Activated CD8-positive, alpha-beta T cell treated with anti-CD3 and anti-CD28 coated beads, Interleukin-2, amount 10 ng/mL, durations not matched to agents 7 days and 5 days (primary cell): Measurements from ENCODE around the gene TMEM101. TPM values are rescaled to one million over a fixed set of nuclear protein-coding genes. Genes with fewer than 3 reads are reported as not detected.
A peak's percentile ranks its signal among the peaks of the same experiment; 100 is the strongest.

Experiments
- ATAC-seq: fragments of 150-1000 bp; cut with Tn5 transposase; one replicate; pipeline ENCODE4 v1.10.0; 2021; ENCODE audit warnings: moderate library complexity
- CTCF ChIA-PET: fragments of 350-600 bp; sonication (Branson Sonifier 250); formaldehyde crosslinking; loops from one replicate; lab custom pipeline; 2021; ENCODE audit warnings: antibody characterized with exemption; lab: Charles Lee
- POLR2A ChIA-PET: fragments of 350-600 bp; sonication (Branson Sonifier 250); formaldehyde crosslinking; loops from one replicate; lab custom pipeline; 2021; ENCODE audit warnings: antibody characterized with exemption; lab: Charles Lee
- DNase-seq: peaks from one replicate; pipeline ENCODE4 v3.0.0-alpha.2; 2020
- H3K27ac Mint-ChIP-seq: one replicate; pipeline ENCODE4 v1.8.0; 2021; ENCODE audit warnings: mild to moderate bottlenecking, mixed read lengths
- H3K27me3 Mint-ChIP-seq: one replicate; pipeline ENCODE4 v1.8.0; 2021; ENCODE audit warnings: low read depth, mixed read lengths
- H3K36me3 Mint-ChIP-seq: one replicate; pipeline ENCODE4 v1.8.0; 2021; ENCODE audit warnings: low read depth, mixed read lengths
- H3K4me1 Mint-ChIP-seq: one replicate; pipeline ENCODE4 v1.8.0; 2021; ENCODE audit warnings: low read depth, mixed read lengths
- H3K4me3 Mint-ChIP-seq: one replicate; pipeline ENCODE4 v1.8.0; 2021; ENCODE audit warnings: mild to moderate bottlenecking, mixed read lengths
- H3K9me3 Mint-ChIP-seq: one replicate; pipeline ENCODE4 v1.8.0; 2022; ENCODE audit warnings: mixed read lengths; ENCODE audit not compliant: insufficient read depth
- total RNA-seq, 2 experiments: library from RNA; stranded (reverse); gene quantifications; one replicate each; pipeline ENCODE4 v1.2.3, GENCODE V29; 2021

Gene TMEM101
- total RNA-seq, 2 experiments from 2014 or later: 24.3 to 26.0 TPM

- H3K4me3 Mint-ChIP-seq: peak overlapping the region; percentile 79
- peaks cover 20% of the 10 kb centered on the region for H3K27me3 Mint-ChIP-seq
- H3K27ac Mint-ChIP-seq: peak overlapping the region; percentile 57
- ATAC-seq (peak; percentile 9), DNase-seq (no peak)
- ChIA-PET CTCF (interaction anchor here (2.1 to 2.3 kb wide), 2 partner anchors 35 to 63 kb away, joined by 6 to 8 read pairs; no protein-coding TSS in a partner anchor), POLR2A (no interaction called here)
- H3K4me1 Mint-ChIP-seq: peaks cover 36% of the 10 kb centered on the region
- no peaks in the 10 kb centered on the region for H3K9me3 Mint-ChIP-seq
- peaks cover 8% of the 10 kb centered on the region for H3K36me3 Mint-ChIP-seq
These were observed 8.5 kb downstream of the TMEM101 start for GRCh38 chr17:44006272-44006597.

GRCh38 chr17:44005527-44006271, 9.1 kb downstream of the TMEM101 start:
- Mint-ChIP-seq H3K9me3 (no peaks in the 10 kb centered on the region), H3K4me3 (peak overlapping the region; percentile 79), H3K4me1 (peaks cover 33% of the 10 kb centered on the region), H3K27ac (no peak overlapping the region), H3K36me3 (peaks cover 6% of the 10 kb centered on the region), H3K27me3 (peaks cover 20% of the 10 kb centered on the region)
- ChIA-PET POLR2A (no interaction called here), CTCF (interaction anchor here (1.1 to 2.1 kb wide), 2 partner anchors 62 to 95 kb away, joined by 4 to 6 read pairs; no protein-coding TSS in a partner anchor)
- ATAC-seq: peak; percentile 5
- DNase-seq: peak; percentile 44

- H3K27ac Mint-ChIP-seq: no peak overlapping the region
- peaks cover 22% of the 10 kb centered on the region for H3K27me3 Mint-ChIP-seq
- H3K36me3 Mint-ChIP-seq: peaks cover 6% of the 10 kb centered on the region
- ATAC-seq: no peak
- H3K4me3 Mint-ChIP-seq: no peak overlapping the region
- CTCF ChIA-PET: interaction anchor here (1.1 kb wide), 1 partner anchor 95 kb away, joined by 4 read pairs; no protein-coding TSS in a partner anchor
- H3K9me3 Mint-ChIP-seq: no peaks in the 10 kb centered on the region
- POLR2A ChIA-PET: no interaction called here
- H3K4me1 Mint-ChIP-seq: peaks cover 32% of the 10 kb centered on the region
- peak; percentile 34 for DNase-seq
These were observed 9.8 kb downstream of the TMEM101 start for GRCh38 chr17:44004761-44005526.

- no peak for ATAC-seq
- H3K9me3 Mint-ChIP-seq: no peaks in the 10 kb centered on the region
- DNase-seq: peak; percentile 28
- CTCF ChIA-PET: interaction anchor here (0.7 to 2.3 kb wide), 4 partner anchors 20 to 94 kb away, joined by 3 to 10 read pairs (median 4); no protein-coding TSS in a partner anchor
- H3K36me3 Mint-ChIP-seq: peaks cover 6% of the 10 kb centered on the region
- POLR2A ChIA-PET: no interaction called here
- H3K27me3 Mint-ChIP-seq: peaks cover 22% of the 10 kb centered on the region
- peaks cover 32% of the 10 kb centered on the region for H3K4me1 Mint-ChIP-seq
- H3K27ac Mint-ChIP-seq: no peak within 1 kb of the TSS
- H3K4me3 Mint-ChIP-seq: no peak within 1 kb of the TSS
These were observed 10.5 kb downstream of the TMEM101 start, which contains the start of gene NAGS for GRCh38 chr17:44004077-44004760. NAGS (plus strand) TSS chr17:44004622; CDS start chr17:44004664, 42 bp downstream.

GRCh38 chr17:44002141-44002848, 12.5 kb downstream of the TMEM101 start:
- Mint-ChIP-seq H3K27ac (no peak overlapping the region), H3K36me3 (peaks cover 2% of the 10 kb centered on the region), H3K4me3 (no peak overlapping the region), H3K9me3 (no peaks in the 10 kb centered on the region), H3K27me3 (peaks cover 30% of the 10 kb centered on the region), H3K4me1 (peaks cover 21% of the 10 kb centered on the region)
- CTCF ChIA-PET: interaction anchor here (1.0 to 2.3 kb wide), 3 partner anchors 55 to 124 kb away, joined by 3 to 10 read pairs (median 3); no protein-coding TSS in a partner anchor
- DNase-seq (no peak), ATAC-seq (no peak)
- POLR2A ChIA-PET: no interaction called here

- H3K27ac Mint-ChIP-seq: no peak overlapping the region
- H3K9me3 Mint-ChIP-seq: no peaks in the 10 kb centered on the region
- peaks cover 2% of the 10 kb centered on the region for H3K36me3 Mint-ChIP-seq
- POLR2A ChIA-PET: no interaction called here
- peaks cover 15% of the 10 kb centered on the region for H3K4me1 Mint-ChIP-seq
- CTCF ChIA-PET: interaction anchor here (1.0 to 1.3 kb wide), 3 partner anchors 40 to 123 kb away, joined by 3 to 4 read pairs (median 3); no protein-coding TSS in a partner anchor
- no peak for DNase-seq
- H3K27me3 Mint-ChIP-seq: peaks cover 30% of the 10 kb centered on the region
- no peak for ATAC-seq
- H3K4me3 Mint-ChIP-seq: no peak overlapping the region
These were observed 13.3 kb downstream of the TMEM101 start for GRCh38 chr17:44001461-44001920.

GRCh38 chr17:44000871-44001460, 13.8 kb downstream of the TMEM101 start:
- DNase-seq (no peak), ATAC-seq (no peak)
- H3K36me3 Mint-ChIP-seq: peaks cover 2% of the 10 kb centered on the region
- no peaks in the 10 kb centered on the region for H3K9me3 Mint-ChIP-seq
- no peak overlapping the region for H3K27ac Mint-ChIP-seq
- peaks cover 10% of the 10 kb centered on the region for H3K4me1 Mint-ChIP-seq
- no peak overlapping the region for H3K4me3 Mint-ChIP-seq
- POLR2A ChIA-PET: interaction anchor here (0.7 kb wide), 1 partner anchor 21 kb away, joined by 3 read pairs; no protein-coding TSS in a partner anchor
- peaks cover 27% of the 10 kb centered on the region for H3K27me3 Mint-ChIP-seq
- CTCF ChIA-PET: interaction anchor here (1.0 to 1.4 kb wide), 3 partner anchors 40 to 123 kb away, joined by 3 to 6 read pairs (median 4); no protein-coding TSS in a partner anchor

- Mint-ChIP-seq H3K9me3 (no peaks in the 10 kb centered on the region), H3K27ac (no peak overlapping the region), H3K4me1 (peaks cover 8% of the 10 kb centered on the region), H3K27me3 (peaks cover 28% of the 10 kb centered on the region), H3K4me3 (no peak overlapping the region), H3K36me3 (peaks cover 2% of the 10 kb centered on the region)
- DNase-seq (no peak), ATAC-seq (no peak)
- CTCF ChIA-PET: interaction anchor here (1.0 to 1.4 kb wide), 2 partner anchors 41 to 56 kb away, joined by 4 to 6 read pairs; no protein-coding TSS in a partner anchor
- POLR2A ChIA-PET: interaction anchor here (0.7 to 1.3 kb wide), 2 partner anchors 21 to 25 kb away, joined by 3 read pairs; no protein-coding TSS in a partner anchor
These were observed 14.5 kb downstream of the TMEM101 start for GRCh38 chr17:44000141-44000860.

- POLR2A ChIA-PET: no interaction called here
- Mint-ChIP-seq H3K4me3 (no peak overlapping the region), H3K27me3 (peaks cover 33% of the 10 kb centered on the region), H3K9me3 (no peaks in the 10 kb centered on the region), H3K27ac (no peak overlapping the region), H3K36me3 (no peaks in the 10 kb centered on the region), H3K4me1 (peaks cover 2% of the 10 kb centered on the region)
- CTCF ChIA-PET: interaction anchor here (2.5 kb wide), 2 partner anchors 56 to 81 kb away, joined by 7 to 17 read pairs; partner anchors contain the start of gene PPY
- no peak for DNase-seq
- ATAC-seq: no peak
These were observed 15.7 kb downstream of the TMEM101 start for GRCh38 chr17:43999024-43999423.

- POLR2A ChIA-PET: no interaction called here
- ATAC-seq (no peak), DNase-seq (no peak)
These were observed 16.2 kb downstream of the TMEM101 start for GRCh38 chr17:43998552-43998951.

More at GRCh38 chr17:43998552-43998951, 16.2 kb downstream of the TMEM101 start:
- Mint-ChIP-seq H3K4me3 (no peak overlapping the region), H3K27me3 (peaks cover 35% of the 10 kb centered on the region), H3K9me3 (no peaks in the 10 kb centered on the region), H3K36me3 (no peaks in the 10 kb centered on the region), H3K27ac (no peak overlapping the region), H3K4me1 (peaks cover 2% of the 10 kb centered on the region)
- CTCF ChIA-PET: interaction anchor here (1.2 to 2.5 kb wide), 3 partner anchors 55 to 88 kb away, joined by 3 to 17 read pairs (median 7); partner anchors contain the start of gene PPY
